Esophagus muscularis mucosa (tissue), 4 donors: ENCODE data around the gene RELB.

ENCODE experiments used
- EP300 ChIP-seq: sonication (generic); formaldehyde crosslinking; IDR thresholded peaks from one replicate; pipeline ENCODE4 v1.6.1; 2017; ENCODE audit warnings: antibody characterized with exemption
- POLR2A ChIP-seq: fragments of 450-650 bp; IDR thresholded peaks from one replicate; pipeline ENCODE4 v1.6.1; 2017; ENCODE audit warnings: antibody characterized with exemption, moderate library complexity, mild to moderate bottlenecking, low read depth
- POLR2AphosphoS5 ChIP-seq, 2 donors: sonication (generic); formaldehyde crosslinking; IDR thresholded peaks; one replicate each; pipeline ENCODE4 v1.6.1; 2017; ENCODE audit warnings: antibody characterized with exemption in 2 of 2
- TF ChIP-seq, protein P1 (sequence below), 3 experiments: fragments of 200-600 bp in 2 of 3; fragments of 450-650 bp in 1 of 3; sonication (generic) in 2 of 3; IDR thresholded peaks; one replicate each; pipeline ENCODE4 v1.5.1; 2017 to 2019; ENCODE audit warnings: antibody characterized with exemption in 3 of 3, mild to moderate bottlenecking in 2 of 3, moderate library complexity in 1 of 3

DNA sequence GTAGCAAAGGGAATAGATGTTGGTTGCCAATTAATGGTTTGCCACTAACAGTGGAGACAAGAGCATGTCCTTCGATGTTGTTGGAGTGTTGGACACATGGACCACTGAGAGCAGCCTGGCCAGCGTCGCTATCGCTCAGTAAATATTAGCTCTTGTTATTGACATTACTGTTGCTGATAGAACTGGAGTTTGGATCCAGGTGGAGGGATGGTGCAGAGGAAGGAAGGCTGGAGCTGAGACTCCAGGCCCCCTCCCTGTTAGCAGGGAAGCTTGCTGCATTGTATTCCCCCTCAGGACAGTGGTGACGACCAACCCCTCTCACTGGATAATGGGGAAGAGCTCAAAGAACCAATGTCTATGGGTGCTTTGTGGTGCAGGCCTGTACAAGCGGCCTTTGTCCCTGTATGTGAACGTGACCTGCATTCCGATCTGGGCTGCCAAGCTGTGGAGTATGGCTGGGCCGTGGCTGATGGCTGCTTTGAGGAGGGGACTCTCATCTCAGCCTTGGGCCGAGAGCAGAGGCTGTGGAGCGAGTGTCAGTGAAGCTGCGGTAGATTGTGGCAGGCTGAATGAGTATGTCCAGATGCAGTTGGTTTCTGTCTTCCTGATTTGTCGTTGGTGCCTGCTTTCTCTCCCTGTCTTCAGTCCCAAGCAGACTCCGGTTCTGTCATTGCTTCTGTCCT, 44.5 kb downstream of the RELB start:
- TF ChIP-seq, protein P1, sequence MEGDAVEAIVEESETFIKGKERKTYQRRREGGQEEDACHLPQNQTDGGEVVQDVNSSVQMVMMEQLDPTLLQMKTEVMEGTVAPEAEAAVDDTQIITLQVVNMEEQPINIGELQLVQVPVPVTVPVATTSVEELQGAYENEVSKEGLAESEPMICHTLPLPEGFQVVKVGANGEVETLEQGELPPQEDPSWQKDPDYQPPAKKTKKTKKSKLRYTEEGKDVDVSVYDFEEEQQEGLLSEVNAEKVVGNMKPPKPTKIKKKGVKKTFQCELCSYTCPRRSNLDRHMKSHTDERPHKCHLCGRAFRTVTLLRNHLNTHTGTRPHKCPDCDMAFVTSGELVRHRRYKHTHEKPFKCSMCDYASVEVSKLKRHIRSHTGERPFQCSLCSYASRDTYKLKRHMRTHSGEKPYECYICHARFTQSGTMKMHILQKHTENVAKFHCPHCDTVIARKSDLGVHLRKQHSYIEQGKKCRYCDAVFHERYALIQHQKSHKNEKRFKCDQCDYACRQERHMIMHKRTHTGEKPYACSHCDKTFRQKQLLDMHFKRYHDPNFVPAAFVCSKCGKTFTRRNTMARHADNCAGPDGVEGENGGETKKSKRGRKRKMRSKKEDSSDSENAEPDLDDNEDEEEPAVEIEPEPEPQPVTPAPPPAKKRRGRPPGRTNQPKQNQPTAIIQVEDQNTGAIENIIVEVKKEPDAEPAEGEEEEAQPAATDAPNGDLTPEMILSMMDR (IDR thresholded peaks at IDR 0.05): no peak
- no peak for TF ChIP-seq POLR2A
- no peak for TF ChIP-seq POLR2AphosphoS5 (IDR thresholded peaks at IDR 0.05)
- no peak for TF ChIP-seq EP300
